Left lung (tissue), 10 donors: ENCODE data around the gene JPT1. TPM values are rescaled to one million over a fixed set of nuclear protein-coding genes. Genes with fewer than 3 reads are reported as not detected.

ENCODE experiments used
- ATAC-seq: fragments of 200-7000 bp; cut with Tn5 transposase; one replicate; pipeline ENCODE4 v1.9.1; 2020; ENCODE audit warnings: moderate library complexity
- DNase-seq, 4 donors: peaks; one replicate each; pipeline ENCODE4 v3.0.0-alpha.2; 2013 to 2020
- H3K27ac ChIP-seq, 2 donors: fragments of 200-600 bp; sonication (generic) in 1 of 2; one replicate each; pipeline versions ENCODE4 v1.5.0 to v1.8.0; 2020 to 2021
- H3K27me3 ChIP-seq, 2 donors: fragments of 200-600 bp; sonication (generic) in 1 of 2; one replicate each; pipeline versions ENCODE4 v1.5.0 to v1.8.0; 2020 to 2021
- H3K36me3 ChIP-seq, 2 donors: fragments of 200-600 bp; sonication (generic) in 1 of 2; one replicate each; pipeline versions ENCODE4 v1.5.0 to v1.8.0; 2020 to 2021
- H3K4me1 ChIP-seq, 2 donors: fragments of 200-600 bp; one replicate each; pipeline ENCODE4 v1.8.0; 2021
- H3K4me3 ChIP-seq, 2 donors: fragments of 200-600 bp; sonication (generic) in 1 of 2; one replicate each; pipeline versions ENCODE4 v1.5.0 to v1.8.0; 2020 to 2021; ENCODE audit warnings: mild to moderate bottlenecking in 1 of 2
- H3K9me3 ChIP-seq, 2 donors: fragments of 200-600 bp; sonication (generic) in 1 of 2; one replicate each; pipeline versions ENCODE4 v1.5.0 to v1.8.0; 2020 to 2021
- CTCF ChIP-seq, 2 donors: fragments of 200-600 bp; sonication (generic) in 1 of 2; IDR thresholded peaks; one replicate each; pipeline versions ENCODE4 v1.5.0 to v1.8.0; 2021; ENCODE audit warnings: antibody characterized with exemption in 2 of 2
- intact Hi-C, 2 donors: fragments of 100-400 bp; cut with DNase I; formaldehyde crosslinking; loops; one replicate each; pipeline versions ENCODE4 v1.11.2 to v1.14.2; 2022
- polyA plus RNA-seq, 6 donors: library from polyadenylated mRNA; unstranded; fragments of 120-200 nt; gene quantifications; one replicate each; pipeline ENCODE4 v1.2.1, GENCODE V29; 2013; ENCODE audit not compliant: insufficient read length in 6 of 6
- total RNA-seq, 2 donors: library from RNA; stranded (reverse); fragmentation: NEBNext Ultra II Directional; extraction: Animal tissue kit (Norgen Biotek cat#: 25700); gene quantifications; one replicate each; pipeline ENCODE4 v1.2.1, GENCODE V29; 2021
- donor health status: DM: no; HTN: yes; CAD: no.
- donor health status: DM: no; HTN: no; CAD: no.

The JPT1 gene
- total and polyA plus RNA-seq, 8 donors, result 65.0 to 115 (median 87.9) TPM

- Histone ChIP-seq H3K27me3 (no peaks in the 10 kb centered on the region), H3K27ac (no peak overlapping the region), H3K36me3 (no peaks in the 10 kb centered on the region), H3K4me1 (peaks cover 0 to 8% of the 10 kb centered on the region in 2 donors), H3K4me3 (no peak overlapping the region), H3K9me3 (no peaks in the 10 kb centered on the region)
- ATAC-seq, result no peak
- no peak for DNase-seq
- intact Hi-C loops, result no loop called here
- TF ChIP-seq CTCF (IDR thresholded peaks at IDR 0.05), result no peak
Measured at GRCh38 chr17:75188614-75189013, 34.3 kb upstream of the JPT1 start.

- H3K36me3 ChIP-seq, result peaks cover 0 to 11% of the 10 kb centered on the region in 2 donors
- no peaks in the 10 kb centered on the region for H3K9me3 ChIP-seq
- peaks cover 0 to 29% of the 10 kb centered on the region in 2 donors for H3K4me1 ChIP-seq
- no peak overlapping the region for H3K4me3 ChIP-seq
- TF ChIP-seq CTCF (IDR thresholded peaks at IDR 0.05), result no peak
- ATAC-seq (no peak), DNase-seq (no peak)
- no peak overlapping the region for H3K27ac ChIP-seq
- H3K27me3 ChIP-seq, result no peaks in the 10 kb centered on the region
- intact Hi-C loops, result no loop called here
Measured at GRCh38 chr17:75183999-75184884, 29.9 kb upstream of the JPT1 start.

- intact Hi-C loops, result no loop called here
- Histone ChIP-seq H3K9me3 (no peaks in the 10 kb centered on the region), H3K27me3 (no peaks in the 10 kb centered on the region), H3K4me3 (peak within 1 kb of the TSS; percentile 94 to 96), H3K4me1 (peaks cover 0 to 34% of the 10 kb centered on the region in 2 donors), H3K27ac (peak within 1 kb of the TSS; percentile 99), H3K36me3 (peaks cover 0 to 25% of the 10 kb centered on the region in 2 donors)
- peak; percentile 34 to 41 for TF ChIP-seq CTCF (IDR thresholded peaks at IDR 0.05)
- peak; percentile 94 to 99 (median 96) for DNase-seq
- peak; percentile 94 for ATAC-seq
Measured at GRCh38 chr17:75182569-75183436, 28.5 kb upstream of the JPT1 start, which contains the start of gene SUMO2. TSS of gene SUMO2 (minus strand) at chr17:75182959. CDS start at chr17:75182834, 125 bp downstream.

- no peak for TF ChIP-seq CTCF (IDR thresholded peaks at IDR 0.05)
- Histone ChIP-seq H3K27me3 (no peaks in the 10 kb centered on the region), H3K36me3 (peaks cover 0 to 31% of the 10 kb centered on the region in 2 donors), H3K9me3 (no peaks in the 10 kb centered on the region), H3K4me1 (peaks cover 0 to 34% of the 10 kb centered on the region in 2 donors), H3K4me3 (peak overlapping the region; percentile 94 to 96), H3K27ac (peak overlapping the region; percentile 99)
- ATAC-seq, result no peak
- DNase-seq, result peak in 2 of 4 donors; percentile 56 to 87
- intact Hi-C loops, result no loop called here
Measured at GRCh38 chr17:75182319-75182568, 27.9 kb upstream of the JPT1 start.
